Fibroblast of lung (primary cell): Measurements from ENCODE around the gene ZNF318. TPM values are rescaled to one million over a fixed set of nuclear protein-coding genes. Genes with fewer than 3 reads are reported as not detected.
"Not testable (repeated sequence)": the region's sequence is repeated elsewhere in the genome, so short reads cannot be mapped to it uniquely, and the experiment has no call there.

ENCODE experiments used
- DNase-seq, 2 donors: peaks; one replicate each; pipeline versions ENCODE4 v3.0.0 to v3.0.0-alpha.2; 2010; ENCODE audit warnings: low read depth in 2 of 2
- H2AFZ ChIP-seq: 2 replicates; pipeline ENCODE4 v1.5.1; 2012; ENCODE audit warnings: low read length, control low read depth, inconsistent platforms
- H3K27ac ChIP-seq: 2 replicates; pipeline ENCODE4 v1.5.1; 2011; ENCODE audit warnings: low read length, control low read depth; ENCODE audit not compliant: insufficient read depth
- H3K27me3 ChIP-seq: 2 replicates; pipeline ENCODE4 v1.5.1; 2011; ENCODE audit warnings: mild to moderate bottlenecking, low read length; ENCODE audit not compliant: control insufficient read depth, insufficient read depth
- H3K36me3 ChIP-seq: 2 replicates; pipeline ENCODE4 v1.5.1; 2011; ENCODE audit warnings: low read length; ENCODE audit not compliant: control insufficient read depth, insufficient read depth
- H3K4me1 ChIP-seq: 2 replicates; pipeline ENCODE4 v1.5.1; 2011; ENCODE audit warnings: low read length; ENCODE audit not compliant: control insufficient read depth, insufficient read depth; ENCODE audit errors: extremely low read depth
- H3K4me2 ChIP-seq: 2 replicates; pipeline ENCODE4 v1.5.1; 2011; ENCODE audit warnings: low read length, control low read depth; ENCODE audit not compliant: insufficient read depth; ENCODE audit errors: extremely low read depth
- H3K4me3 ChIP-seq, 4 experiments: fragments of 200-600 bp in 1 of 4; sonication (generic) in 1 of 4; replicated peaks in 1 of 4; 2 replicates each; pipeline ENCODE4 v1.5.1; 2011 to 2016; ENCODE audit warnings: low read length in 4 of 4, low read depth in 3 of 4, mild to moderate bottlenecking in 3 of 4, control low read depth in 2 of 4, inconsistent platforms in 1 of 4, mixed read lengths in 1 of 4; ENCODE audit not compliant: insufficient read depth in 1 of 4; ENCODE audit errors: control extremely low read depth in 1 of 4
- H3K79me2 ChIP-seq: 2 replicates; pipeline ENCODE4 v1.5.1; 2012; ENCODE audit warnings: mild to moderate bottlenecking, low read length, inconsistent platforms; ENCODE audit not compliant: control insufficient read depth, insufficient read depth
- H3K9ac ChIP-seq: 2 replicates; pipeline ENCODE4 v1.5.1; 2011; ENCODE audit warnings: mild to moderate bottlenecking, low read length, control low read depth; ENCODE audit not compliant: insufficient read depth
- H3K9me3 ChIP-seq: 2 replicates; pipeline ENCODE4 v1.5.1; 2012; ENCODE audit warnings: low read depth, low read length; ENCODE audit not compliant: control insufficient read depth, insufficient read depth
- H4K20me1 ChIP-seq: 2 replicates; pipeline ENCODE4 v1.5.1; 2011; ENCODE audit warnings: low read length; ENCODE audit not compliant: control insufficient read depth, insufficient read depth; ENCODE audit errors: extremely low read depth
- EZH2 ChIP-seq: IDR thresholded peaks from 2 replicates; pipeline ENCODE4 v1.5.1; 2012; ENCODE audit warnings: low read length, control low read depth, mild to moderate bottlenecking; ENCODE audit errors: missing control alignments
- polyA plus RNA-seq, 2 donors: library from polyadenylated mRNA; depleted of rRNA in 1 of 2; stranded (reverse) in 1 of 2; unstranded in 1 of 2; fragments of >200 nt; gene quantifications; 2 replicates each; pipeline ENCODE4 v1.2.1, GENCODE V29; 2011 to 2012; ENCODE audit warnings: missing spikeins in 1 of 2
- total RNA-seq: library from RNA; depleted of rRNA; stranded (reverse); fragments of >200 nt; gene quantifications from 2 replicates; pipeline ENCODE4 v1.2.1, GENCODE V29; 2014
- TF ChIP-seq, protein P1 (sequence below), 2 donors: IDR thresholded peaks in 1 of 2; conservative IDR thresholded peaks in 1 of 2; 1 replicate in 1 of 2; 2 replicates in 1 of 2; pipeline ENCODE4 v1.5.1; 2011 to 2012; ENCODE audit warnings: low read length in 2 of 2, control low read depth in 1 of 2, inconsistent platforms in 1 of 2, low read depth in 1 of 2, mild to moderate bottlenecking in 1 of 2

The ZNF318 gene
- total and polyA plus RNA-seq, 2 donors (not counting 1 experiment from before 2014, with no cell fraction given) = 6.1 to 8.6 TPM

DNA sequence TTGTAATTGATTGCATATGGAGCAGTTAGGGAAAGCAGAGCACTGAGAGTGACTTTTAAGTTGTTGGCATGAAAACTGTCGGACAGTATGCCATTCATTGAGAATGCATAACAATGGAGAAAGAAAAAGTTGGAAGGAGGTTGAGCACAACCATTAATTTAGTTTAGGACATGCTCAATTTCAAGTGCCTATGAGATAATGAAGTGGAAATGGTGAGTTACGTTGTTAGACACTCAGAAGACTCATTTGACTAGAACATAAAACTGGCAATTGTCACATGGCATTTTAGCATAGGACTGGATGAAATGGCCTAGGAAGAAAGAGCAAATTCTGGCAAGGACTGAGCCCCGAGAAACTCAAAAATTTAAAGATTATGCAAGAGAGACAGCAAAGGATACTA lies 22.0 kb downstream of the ZNF318 start:
- peaks cover 5% of the 10 kb centered on the region for H3K36me3 ChIP-seq
- H3K9me3 ChIP-seq = no peaks in the 10 kb centered on the region
- no peak overlapping the region for H3K27ac ChIP-seq
- no peak overlapping the region for H3K9ac ChIP-seq
- no peak overlapping the region for H3K4me2 ChIP-seq
- no peak overlapping the region for H2AFZ ChIP-seq
- H3K79me2 ChIP-seq = no peaks in the 10 kb centered on the region
- TF ChIP-seq, protein P1, sequence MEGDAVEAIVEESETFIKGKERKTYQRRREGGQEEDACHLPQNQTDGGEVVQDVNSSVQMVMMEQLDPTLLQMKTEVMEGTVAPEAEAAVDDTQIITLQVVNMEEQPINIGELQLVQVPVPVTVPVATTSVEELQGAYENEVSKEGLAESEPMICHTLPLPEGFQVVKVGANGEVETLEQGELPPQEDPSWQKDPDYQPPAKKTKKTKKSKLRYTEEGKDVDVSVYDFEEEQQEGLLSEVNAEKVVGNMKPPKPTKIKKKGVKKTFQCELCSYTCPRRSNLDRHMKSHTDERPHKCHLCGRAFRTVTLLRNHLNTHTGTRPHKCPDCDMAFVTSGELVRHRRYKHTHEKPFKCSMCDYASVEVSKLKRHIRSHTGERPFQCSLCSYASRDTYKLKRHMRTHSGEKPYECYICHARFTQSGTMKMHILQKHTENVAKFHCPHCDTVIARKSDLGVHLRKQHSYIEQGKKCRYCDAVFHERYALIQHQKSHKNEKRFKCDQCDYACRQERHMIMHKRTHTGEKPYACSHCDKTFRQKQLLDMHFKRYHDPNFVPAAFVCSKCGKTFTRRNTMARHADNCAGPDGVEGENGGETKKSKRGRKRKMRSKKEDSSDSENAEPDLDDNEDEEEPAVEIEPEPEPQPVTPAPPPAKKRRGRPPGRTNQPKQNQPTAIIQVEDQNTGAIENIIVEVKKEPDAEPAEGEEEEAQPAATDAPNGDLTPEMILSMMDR (conservative IDR thresholded peaks at IDR 0.05 in 1 of 2, IDR thresholded peaks at IDR 0.05 in 1 of 2; ENCODE audit: low read depth in 1 of 2, low read length in 2 of 2) = no peak
- no peak for TF ChIP-seq EZH2
- no peak overlapping the region for H3K4me3 ChIP-seq
- no peaks in the 10 kb centered on the region for H3K4me1 ChIP-seq
- no peaks in the 10 kb centered on the region for H3K27me3 ChIP-seq
- DNase-seq = no peak
- H4K20me1 ChIP-seq = no peaks in the 10 kb centered on the region

DNA sequence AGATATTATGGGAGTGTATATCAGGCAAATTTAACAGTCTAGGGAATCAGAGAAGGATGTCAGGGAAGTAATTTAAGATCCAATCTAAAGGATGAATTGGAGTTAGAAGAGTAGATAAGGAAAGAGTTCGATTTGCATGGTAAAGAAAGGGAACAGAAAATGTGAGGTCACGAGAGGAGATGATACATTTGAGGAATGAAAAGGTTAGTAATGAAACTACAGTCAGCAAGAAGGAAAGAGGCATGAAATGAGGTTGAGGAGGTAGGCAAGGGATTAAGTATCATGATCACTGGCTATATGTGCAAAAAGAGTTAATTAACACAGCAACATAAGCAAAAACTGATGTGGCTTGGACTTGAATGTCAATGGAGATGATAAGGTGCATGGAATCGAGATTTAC lies 22.4 kb downstream of the ZNF318 start:
- no peaks in the 10 kb centered on the region for H3K4me1 ChIP-seq
- H3K27me3 ChIP-seq = no peaks in the 10 kb centered on the region
- H3K36me3 ChIP-seq = peaks cover 5% of the 10 kb centered on the region
- no peak overlapping the region for H3K4me3 ChIP-seq
- H3K9me3 ChIP-seq = no peaks in the 10 kb centered on the region
- H3K27ac ChIP-seq = no peak overlapping the region
- H2AFZ ChIP-seq = no peak overlapping the region
- H3K79me2 ChIP-seq = no peaks in the 10 kb centered on the region
- no peak overlapping the region for H3K4me2 ChIP-seq
- TF ChIP-seq, protein P1 (conservative IDR thresholded peaks at IDR 0.05 in 1 of 2, IDR thresholded peaks at IDR 0.05 in 1 of 2; ENCODE audit: low read depth in 1 of 2, low read length in 2 of 2) = no peak
- no peak for TF ChIP-seq EZH2
- no peak overlapping the region for H3K9ac ChIP-seq
- no peaks in the 10 kb centered on the region for H4K20me1 ChIP-seq
- DNase-seq = no peak

DNA sequence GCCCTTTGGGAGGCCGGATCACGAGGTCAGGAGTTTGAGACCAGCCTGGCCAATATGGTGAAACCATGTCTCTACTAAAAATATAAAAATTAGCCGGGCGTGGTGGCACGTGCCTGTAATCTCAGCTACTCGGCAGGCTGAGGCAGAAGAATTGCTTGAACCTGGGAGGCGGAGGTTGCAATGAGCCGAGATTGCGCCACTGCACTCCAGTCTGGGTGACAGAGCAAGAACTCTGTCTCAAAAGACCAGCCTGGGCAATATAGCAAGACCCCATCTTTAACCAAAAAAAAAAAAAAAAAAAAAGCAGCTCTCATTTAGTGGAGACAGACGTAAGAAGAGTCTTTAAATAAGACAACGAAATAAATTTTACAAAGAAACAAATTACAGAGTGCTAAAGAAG lies 23.2 kb downstream of the ZNF318 start:
- H3K79me2 ChIP-seq, H2AFZ ChIP-seq, H3K36me3 ChIP-seq: not testable (repeated sequence)

More for the DNA sequence above, 23.2 kb downstream of the ZNF318 start:
- not testable (repeated sequence) for H3K9ac ChIP-seq, H3K27me3 ChIP-seq, H3K27ac ChIP-seq, H4K20me1 ChIP-seq, H3K4me2 ChIP-seq, H3K4me3 ChIP-seq, DNase-seq, H3K9me3 ChIP-seq, H3K4me1 ChIP-seq
